ENCODE results near the gene CMSS1. TPM values are rescaled to one million over a fixed set of nuclear protein-coding genes. Genes with fewer than 3 reads are reported as not detected.
A peak's percentile ranks its signal among the peaks of the same experiment; 100 is the strongest.

CMSS1 gene
- total and polyA plus RNA-seq, 12 donors = 16.2 to 75.6 (median 33.0) TPM

- intact Hi-C loops (cut with DNase I) = no loop called here
- H3K27ac ChIP-seq = no peak overlapping the region
- H3K36me3 ChIP-seq (replicated peaks in 1 of 2) = no peaks in the 10 kb centered on the region
- TF ChIP-seq CTCF (IDR thresholded peaks at IDR 0.05) (no peak), POLR2A (IDR thresholded peaks at IDR 0.05) (no peak)
- H3K4me3 ChIP-seq = no peak overlapping the region
- 46 to 68% (median 57%) methylated on average over 2 of the region's 2 CpGs for WGBS, 4 donors
- DNase-seq = no peak
- no peaks in the 10 kb centered on the region for H3K9me3 ChIP-seq (replicated peaks in 1 of 3)
- peaks cover 16 to 39% of the 10 kb centered on the region in 2 donors for H3K4me1 ChIP-seq (replicated peaks in 1 of 2)
- no peaks in the 10 kb centered on the region for H3K27me3 ChIP-seq
Measured at GRCh38 chr3:99884484-99884883, 66.8 kb downstream of the CMSS1 start.

GRCh38 chr3:99885085-99885484, 67.4 kb downstream of the CMSS1 start:
- TF ChIP-seq POLR2A (IDR thresholded peaks at IDR 0.05) = no peak
- TF ChIP-seq CTCF (IDR thresholded peaks at IDR 0.05) = no peak

GRCh38 chr3:99885851-99886250, 68.2 kb downstream of the CMSS1 start:
- 95 to 100% (median 96%) methylated on average over 3 of the region's 3 CpGs for WGBS, 4 donors
- Histone ChIP-seq H3K4me3 (no peak overlapping the region), H3K27ac (no peak overlapping the region), H3K27me3 (no peaks in the 10 kb centered on the region), H3K9me3 (replicated peaks in 1 of 3) (no peaks in the 10 kb centered on the region), H3K4me1 (replicated peaks in 1 of 2) (peaks cover 16 to 40% of the 10 kb centered on the region in 2 donors), H3K36me3 (replicated peaks in 1 of 2) (no peaks in the 10 kb centered on the region)
- no peak for DNase-seq
- intact Hi-C loops (cut with DNase I) = no loop called here
- TF ChIP-seq CTCF (IDR thresholded peaks at IDR 0.05) (peak in 2 of 6 experiments; percentile 9 to 11), POLR2A (IDR thresholded peaks at IDR 0.05) (no peak)

More at GRCh38 chr3:99885085-99885484, 67.4 kb downstream of the CMSS1 start:
- no peak overlapping the region for H3K4me3 ChIP-seq
- no peak for DNase-seq
- H3K9me3 ChIP-seq (replicated peaks in 1 of 3) = no peaks in the 10 kb centered on the region
- intact Hi-C loops (cut with DNase I) = no loop called here
- H3K27ac ChIP-seq = no peak overlapping the region
- no peaks in the 10 kb centered on the region for H3K36me3 ChIP-seq (replicated peaks in 1 of 2)
- H3K27me3 ChIP-seq = no peaks in the 10 kb centered on the region
- H3K4me1 ChIP-seq (replicated peaks in 1 of 2) = peaks cover 16 to 40% of the 10 kb centered on the region in 2 donors
- WGBS, 4 donors = 95 to 98% (median 95%) methylated on average over 1 of the region's 1 CpG

GRCh38 chr3:99891610-99892285, 74.1 kb downstream of the CMSS1 start:
- Histone ChIP-seq H3K9me3 (replicated peaks in 1 of 3) (no peaks in the 10 kb centered on the region), H3K4me3 (no peak overlapping the region), H3K36me3 (replicated peaks in 1 of 2) (no peaks in the 10 kb centered on the region), H3K4me1 (replicated peaks in 1 of 2) (peaks cover 0 to 10% of the 10 kb centered on the region in 2 donors), H3K27ac (no peak overlapping the region), H3K27me3 (no peaks in the 10 kb centered on the region)
- 95 to 98% (median 97%) methylated on average over 2 of the region's 2 CpGs for WGBS, 4 donors
- intact Hi-C loops (cut with DNase I) = no loop called here
- no peak for DNase-seq
- TF ChIP-seq CTCF (IDR thresholded peaks at IDR 0.05) (no peak), POLR2A (IDR thresholded peaks at IDR 0.05) (no peak)

Data from adrenal gland (tissue), 12 donors.